Umbilical cord (tissue), 2 donors: Measurements from ENCODE around the gene NEURL2. TPM values are rescaled to one million over a fixed set of nuclear protein-coding genes. Genes with fewer than 3 reads are reported as not detected.
A peak's percentile ranks its signal among the peaks of the same experiment; 100 is the strongest.
"Not testable (repeated sequence)": the region's sequence is repeated elsewhere in the genome, so short reads cannot be mapped to it uniquely, and the experiment has no call there.

Experiments
- DNase-seq: peaks from one replicate; pipeline ENCODE4 v3.0.0-alpha.2; 2015; ENCODE audit warnings: low spot score
- total RNA-seq: library from RNA; depleted of rRNA; stranded (reverse); fragments of >200 nt; gene quantifications from one replicate; pipeline ENCODE4 v1.2.3, GENCODE V29; 2014; ENCODE audit warnings: low replicate concordance; ENCODE audit not compliant: insufficient read depth

The NEURL2 gene
- total RNA-seq, 1 donor from 2014 or later: 1.9 TPM

GRCh38 chr20:45874576-45874975, 16.4 kb downstream of the NEURL2 start:
- no peak for DNase-seq

- DNase-seq: not testable (repeated sequence)
These were observed 16.9 kb downstream of the NEURL2 start for GRCh38 chr20:45874104-45874481.

GRCh38 chr20:45873409-45874103, 17.5 kb downstream of the NEURL2 start:
- no peak for DNase-seq

GRCh38 chr20:45872626-45873025, 18.4 kb downstream of the NEURL2 start:
- DNase-seq: no peak

GRCh38 chr20:45867819-45868176, 23.2 kb downstream of the NEURL2 start:
- DNase-seq: no peak

- DNase-seq: no peak
These were observed 23.7 kb downstream of the NEURL2 start for GRCh38 chr20:45867136-45867818.

- DNase-seq: no peak
These were observed 24.6 kb downstream of the NEURL2 start for GRCh38 chr20:45866454-45866853.

GRCh38 chr20:45863543-45864470, 27.2 kb downstream of the NEURL2 start:
- DNase-seq: no peak

- no peak for DNase-seq
These were observed 29.6 kb downstream of the NEURL2 start for GRCh38 chr20:45861221-45862075.

- DNase-seq: no peak
These were observed 30.3 kb downstream of the NEURL2 start for GRCh38 chr20:45860560-45861220.

GRCh38 chr20:45859916-45860315, 31.1 kb downstream of the NEURL2 start:
- no peak for DNase-seq

GRCh38 chr20:45857882-45858216, 33.2 kb downstream of the NEURL2 start:
- DNase-seq: no peak

- DNase-seq: peak; percentile 100
These were observed 33.7 kb downstream of the NEURL2 start, which contains the start of the genes ACOT8 and ZSWIM3 for GRCh38 chr20:45857114-45857881. TSS of gene ACOT8 (minus strand) at chr20:45857392. CDS start at chr20:45857315, 77 bp downstream. TSS of gene ZSWIM3 (plus strand) at chr20:45857614. CDS start at chr20:45857826, 212 bp downstream.

GRCh38 chr20:45853484-45853883, 37.5 kb downstream of the NEURL2 start:
- DNase-seq: no peak

GRCh38 chr20:45852326-45852725, 38.7 kb downstream of the NEURL2 start:
- DNase-seq: no peak

GRCh38 chr20:45851501-45851900, 39.5 kb downstream of the NEURL2 start:
- DNase-seq: no peak

- DNase-seq: no peak
These were observed 40.1 kb downstream of the NEURL2 start for GRCh38 chr20:45850926-45851325.

GRCh38 chr20:45850238-45850637, 40.8 kb downstream of the NEURL2 start:
- no peak for DNase-seq

GRCh38 chr20:45848969-45849582, 41.9 kb downstream of the NEURL2 start:
- DNase-seq: no peak
